CD14-positive monocyte (primary cell): ENCODE measurements around the gene DENND4B. TPM values are rescaled to one million over a fixed set of nuclear protein-coding genes. Genes with fewer than 3 reads are reported as not detected.

Source experiments
- DNase-seq, 3 donors: peaks; one replicate each; pipeline ENCODE4 v3.0.0-alpha.2; 2011 to 2022
- H2AFZ ChIP-seq: 2 replicates; pipeline ENCODE4 v1.6.0; 2012; ENCODE audit warnings: mild to moderate bottlenecking, low read depth, low read length, inconsistent platforms; ENCODE audit not compliant: insufficient read depth, poor library complexity, severe bottlenecking
- H3K27ac ChIP-seq, 2 donors: 1 replicate in 1 of 2; 2 replicates in 1 of 2; pipeline ENCODE4 v1.5.1; 2012 to 2013; ENCODE audit warnings: low read length in 2 of 2, control low read depth in 1 of 2, inconsistent platforms in 1 of 2, low read depth in 1 of 2, mild to moderate bottlenecking in 1 of 2
- H3K27me3 ChIP-seq, 2 donors: one replicate each; pipeline versions ENCODE4 v1.6.0 to v1.6.1; 2011 to 2013; ENCODE audit warnings: low read length in 2 of 2; ENCODE audit not compliant: control insufficient read depth in 2 of 2, insufficient read depth in 2 of 2
- H3K36me3 ChIP-seq, 2 donors: replicated peaks in 1 of 2; 1 replicate in 1 of 2; 2 replicates in 1 of 2; pipeline versions ENCODE4 v1.5.1 to v1.6.1; 2012 to 2013; ENCODE audit warnings: low read length in 2 of 2, control low read depth in 1 of 2, inconsistent platforms in 1 of 2, mild to moderate bottlenecking in 1 of 2; ENCODE audit not compliant: insufficient read depth in 2 of 2, control insufficient read depth in 1 of 2
- H3K4me1 ChIP-seq, 2 donors: 1 replicate in 1 of 2; 2 replicates in 1 of 2; pipeline versions ENCODE4 v1.5.1 to v1.6.1; 2012 to 2013; ENCODE audit warnings: low read length in 2 of 2, control low read depth in 1 of 2, inconsistent platforms in 1 of 2, mild to moderate bottlenecking in 1 of 2, moderate library complexity in 1 of 2; ENCODE audit not compliant: insufficient read depth in 2 of 2, control insufficient read depth in 1 of 2
- H3K4me2 ChIP-seq: replicated peaks from 2 replicates; pipeline ENCODE3; 2012; ENCODE audit warnings: low read length, moderate library complexity, mild to moderate bottlenecking; ENCODE audit not compliant: poor library complexity, severe bottlenecking; ENCODE audit errors: extremely low read depth
- H3K4me3 ChIP-seq, 3 experiments: fragments of 200-600 bp in 1 of 3; sonication (generic) in 1 of 3; replicated peaks in 1 of 3; 1 replicate in 2 of 3; 2 replicates in 1 of 3; pipeline ENCODE4 v1.5.1; 2011 to 2013; ENCODE audit warnings: low read length in 3 of 3, mild to moderate bottlenecking in 3 of 3, control low read depth in 2 of 3, low read depth in 2 of 3, inconsistent platforms in 1 of 3, moderate library complexity in 1 of 3
- H3K79me2 ChIP-seq: 2 replicates; pipeline ENCODE4 v1.6.0; 2012; ENCODE audit warnings: mild to moderate bottlenecking, control low read depth, inconsistent platforms, low read length, moderate library complexity; ENCODE audit not compliant: insufficient read depth
- H3K9ac ChIP-seq: 2 replicates; pipeline ENCODE4 v1.6.0; 2017; ENCODE audit warnings: low read length, mild to moderate bottlenecking; ENCODE audit not compliant: insufficient read depth, poor library complexity, severe bottlenecking
- H3K9me3 ChIP-seq, 2 donors: replicated peaks in 1 of 2; 1 replicate in 1 of 2; 2 replicates in 1 of 2; pipeline versions ENCODE4 v1.5.1 to v1.6.1; 2012 to 2013; ENCODE audit warnings: low read length in 2 of 2, control low read depth in 1 of 2; ENCODE audit not compliant: control insufficient read depth in 1 of 2, insufficient read depth in 1 of 2
- H4K20me1 ChIP-seq: 2 replicates; pipeline ENCODE4 v1.6.0; 2012; ENCODE audit warnings: mild to moderate bottlenecking, low read length, control low read depth, moderate library complexity; ENCODE audit not compliant: insufficient read depth
- H3K27ac Mint-ChIP-seq, 7 donors: one replicate each; pipeline ENCODE4 v1.8.0; 2020; ENCODE audit warnings: mild to moderate bottlenecking in 7 of 7, mixed read lengths in 7 of 7, moderate library complexity in 6 of 7, inconsistent platforms in 2 of 7
- H3K27me3 Mint-ChIP-seq, 3 donors: one replicate each; pipeline ENCODE4 v1.8.0; 2021 to 2022; ENCODE audit warnings: low read depth in 3 of 3, mild to moderate bottlenecking in 3 of 3, mixed read lengths in 3 of 3, moderate library complexity in 3 of 3, inconsistent platforms in 1 of 3
- H3K36me3 Mint-ChIP-seq, 2 donors: one replicate each; pipeline ENCODE4 v1.8.0; 2020; ENCODE audit warnings: mixed read lengths in 2 of 2, inconsistent platforms in 1 of 2, mild to moderate bottlenecking in 1 of 2
- H3K4me1 Mint-ChIP-seq: one replicate; pipeline ENCODE4 v1.8.0; 2020; ENCODE audit warnings: mild to moderate bottlenecking, mixed read lengths
- H3K4me3 Mint-ChIP-seq, 2 donors: one replicate each; pipeline ENCODE4 v1.8.0; 2020; ENCODE audit warnings: mild to moderate bottlenecking in 2 of 2, mixed read lengths in 2 of 2, moderate library complexity in 1 of 2
- H3K9me3 Mint-ChIP-seq, 7 donors: one replicate each; pipeline ENCODE4 v1.8.0; 2020 to 2022; ENCODE audit warnings: mixed read lengths in 7 of 7, mild to moderate bottlenecking in 6 of 7, moderate library complexity in 6 of 7, inconsistent platforms in 2 of 7
- WGBS: methylation state at CpG from one replicate; pipeline ENCODE4 v1.1.5; 2013; ENCODE audit warnings: missing lambda C conversion rate; ENCODE audit not compliant: insufficient coverage; 5-methylcytosine and 5-hydroxymethylcytosine counted together
- intact Hi-C, 2 donors: fragments of 100-400 bp; cut with micrococcal nuclease; formaldehyde crosslinking; loops; one replicate each; pipeline versions ENCODE4 v1.15.0 to v1.15.1; 2023
- polyA plus RNA-seq, 3 donors: library from polyadenylated mRNA; depleted of rRNA in 1 of 3; unstranded in 2 of 3; stranded (reverse) in 1 of 3; fragments of 300-500 nt in 2 of 3; fragments of >200 nt in 1 of 3; fragmentation: Illumina TruSeq in 2 of 3; gene quantifications; 1 replicate in 2 of 3; 2 replicates in 1 of 3; pipeline ENCODE4 v1.2.3, GENCODE V29; 2012 to 2021
- TF ChIP-seq, protein P1 (sequence below): fragments of 200-600 bp; IDR thresholded peaks from one replicate; pipeline ENCODE4 v1.8.0; 2022; ENCODE audit warnings: antibody characterized with exemption, mild to moderate bottlenecking

Gene DENND4B
- polyA plus RNA-seq, 3 donors: 7.8 to 324 (median 10.9) TPM

DNA sequence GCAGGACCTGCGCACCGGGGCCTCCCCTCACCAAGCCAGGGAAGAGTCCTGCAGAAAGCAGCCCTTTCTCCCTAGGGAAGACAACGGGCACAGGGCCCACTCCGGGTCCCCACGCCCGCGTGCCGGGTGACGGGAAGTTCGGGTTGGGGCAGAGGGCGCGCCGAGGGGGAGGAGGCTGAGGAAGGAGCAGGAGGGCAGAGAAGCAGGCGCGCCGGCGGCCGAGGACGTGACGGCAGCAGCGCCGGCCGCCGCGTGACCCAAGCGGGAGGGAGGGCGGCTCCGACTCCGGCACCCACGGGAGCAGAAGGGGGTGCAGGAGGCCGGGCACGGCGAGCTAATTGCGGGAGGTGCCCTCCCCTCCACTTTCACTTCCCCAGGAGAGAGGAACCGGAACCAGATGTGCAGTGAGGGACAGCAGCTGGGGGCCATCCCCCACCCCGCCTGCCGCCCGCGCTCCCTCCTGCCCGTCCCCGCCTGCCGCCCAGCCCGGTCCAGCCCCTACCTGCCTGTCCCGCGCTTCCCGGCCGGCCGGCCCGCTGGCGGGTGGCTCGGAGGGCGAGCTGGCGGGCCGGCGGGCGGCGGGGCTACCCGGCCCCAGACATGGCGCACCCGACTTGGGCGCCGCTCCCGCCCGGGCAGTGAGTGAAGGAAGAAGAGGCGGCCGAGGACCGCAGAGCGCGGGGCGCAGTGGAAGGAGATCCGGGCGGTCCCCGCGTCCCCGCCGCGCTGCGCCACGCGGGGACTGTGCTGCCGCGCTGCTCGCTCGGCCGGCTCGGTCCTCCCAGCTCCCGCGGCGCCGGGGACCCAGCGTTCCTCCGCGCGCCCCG, 510 bp downstream of the DENND4B start:
- H3K4me1 ChIP-seq: peaks cover 54 to 61% of the 10 kb centered on the region in 2 donors

More for the DNA sequence above, 510 bp downstream of the DENND4B start:
- Histone ChIP-seq H3K9me3 (no peaks in the 10 kb centered on the region), H3K4me2 (peak overlapping the region; percentile 83), H3K27me3 (no peaks in the 10 kb centered on the region), H3K9ac (peak overlapping the region; percentile 94), H3K27ac (peak overlapping the region; percentile 100), H3K79me2 (peaks cover 54% of the 10 kb centered on the region), H4K20me1 (peaks cover 18% of the 10 kb centered on the region), H2AFZ (peak overlapping the region; percentile 7), H3K4me3 (peak overlapping the region; percentile 70 to 83 (median 83)), H3K36me3 (peaks cover 59 to 61% of the 10 kb centered on the region in 2 donors)
- TF ChIP-seq, protein P1, sequence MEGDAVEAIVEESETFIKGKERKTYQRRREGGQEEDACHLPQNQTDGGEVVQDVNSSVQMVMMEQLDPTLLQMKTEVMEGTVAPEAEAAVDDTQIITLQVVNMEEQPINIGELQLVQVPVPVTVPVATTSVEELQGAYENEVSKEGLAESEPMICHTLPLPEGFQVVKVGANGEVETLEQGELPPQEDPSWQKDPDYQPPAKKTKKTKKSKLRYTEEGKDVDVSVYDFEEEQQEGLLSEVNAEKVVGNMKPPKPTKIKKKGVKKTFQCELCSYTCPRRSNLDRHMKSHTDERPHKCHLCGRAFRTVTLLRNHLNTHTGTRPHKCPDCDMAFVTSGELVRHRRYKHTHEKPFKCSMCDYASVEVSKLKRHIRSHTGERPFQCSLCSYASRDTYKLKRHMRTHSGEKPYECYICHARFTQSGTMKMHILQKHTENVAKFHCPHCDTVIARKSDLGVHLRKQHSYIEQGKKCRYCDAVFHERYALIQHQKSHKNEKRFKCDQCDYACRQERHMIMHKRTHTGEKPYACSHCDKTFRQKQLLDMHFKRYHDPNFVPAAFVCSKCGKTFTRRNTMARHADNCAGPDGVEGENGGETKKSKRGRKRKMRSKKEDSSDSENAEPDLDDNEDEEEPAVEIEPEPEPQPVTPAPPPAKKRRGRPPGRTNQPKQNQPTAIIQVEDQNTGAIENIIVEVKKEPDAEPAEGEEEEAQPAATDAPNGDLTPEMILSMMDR: no peak
- intact Hi-C loops: loop anchor here in 1 of 2 donors (2.0 kb wide), 2 partner anchors 17 to 23 kb away; partner anchors contain the start of genes GATAD2B and SLC39A1
- H3K27ac Mint-ChIP-seq: peak overlapping the region; percentile 98 to 100 (median 100)
- under 1% methylated on average over 83 of the region's 95 CpGs for WGBS
- H3K4me3 Mint-ChIP-seq: peak overlapping the region; percentile 83 to 93
- H3K9me3 Mint-ChIP-seq: no peaks in the 10 kb centered on the region
- peaks cover 56 to 62% of the 10 kb centered on the region in 2 donors for H3K36me3 Mint-ChIP-seq
- peak; percentile 95 to 99 (median 99) for DNase-seq
- H3K27me3 Mint-ChIP-seq: peaks cover 0 to under 1% (median 0%) of the 10 kb centered on the region in 3 donors
- peaks cover 55% of the 10 kb centered on the region for H3K4me1 Mint-ChIP-seq
